ENCODE data around the gene C2CD2L. TPM values are rescaled to one million over a fixed set of nuclear protein-coding genes. Genes with fewer than 3 reads are reported as not detected.
A peak's percentile ranks its signal among the peaks of the same experiment; 100 is the strongest.
"Not testable (repeated sequence)": the region's sequence is repeated elsewhere in the genome, so short reads cannot be mapped to it uniquely, and the experiment has no call there.

C2CD2L gene
- total and polyA plus RNA-seq, 2 donors (not counting 3 experiments of a cell fraction or from before 2014, with no cell fraction given), result 9.1 to 10.4 TPM

GRCh38 chr11:119130662-119131061 lies 23.5 kb downstream of the C2CD2L start:
- Histone ChIP-seq H3K27ac (ENCODE audit: insufficient read depth, low read depth, low read length) (no peak overlapping the region), H3K4me2 (ENCODE audit: insufficient read depth, low read length) (no peak overlapping the region), H3K4me3 (replicated peaks in 1 of 3; ENCODE audit: insufficient read depth in 1 of 3, low read depth in 1 of 3, low read length in 3 of 3) (no peak overlapping the region), H3K36me3 (ENCODE audit: control insufficient read depth in 2 of 2, extremely low read depth in 1 of 2, insufficient read depth in 2 of 2, low read length in 2 of 2) (peaks cover 9 to 33% of the 10 kb centered on the region in 2 experiments), H3K9me3 (replicated peaks; ENCODE audit: control insufficient read depth, insufficient read depth, low read length) (no peaks in the 10 kb centered on the region), H3K9me1 (replicated peaks; ENCODE audit: control insufficient read depth, extremely low read depth, insufficient read depth, low read length) (no peaks in the 10 kb centered on the region), H2AFZ (ENCODE audit: low read depth, low read length) (no peak overlapping the region), H3K27me3 (ENCODE audit: control insufficient read depth in 2 of 2, insufficient read depth in 2 of 2, low read length in 2 of 2) (no peaks in the 10 kb centered on the region), H3K4me1 (ENCODE audit: control insufficient read depth, extremely low read depth, insufficient read depth, low read length) (peaks cover 11% of the 10 kb centered on the region), H3K9ac (replicated peaks; ENCODE audit: extremely low read depth, insufficient read depth, low read length) (no peak overlapping the region), H3K79me2 (ENCODE audit: control insufficient read depth, insufficient read depth, low read length) (no peaks in the 10 kb centered on the region), H4K20me1 (replicated peaks; ENCODE audit: control insufficient read depth, extremely low read depth, insufficient read depth, low read length) (no peaks in the 10 kb centered on the region)
- DNase-seq (ENCODE audit: low read depth, low spot score), result no peak
- POLR2A ChIA-PET, result no interaction called here
- intact Hi-C loops (cut with micrococcal nuclease), result no loop called here
- TF ChIP-seq MAX (IDR thresholded peaks at IDR 0.05; ENCODE audit: insufficient read depth, insufficient read length) (no peak), POLR2AphosphoS5 (IDR thresholded peaks at IDR 0.05; ENCODE audit: insufficient read depth, low read depth, low read length) (no peak)
- no TSS peak for BruUV-seq (replicated peaks)
- no peak for FAIRE-seq
- CTCF ChIA-PET, result interaction anchor here (0.7 to 1.3 kb wide), 2 partner anchors 9 to 12 kb away, joined by 3 read pairs; partner anchors contain the start of gene HINFP
- dilution Hi-C loops (cut with MboI; ENCODE audit: extremely low pct_ligation_motif_present, low sequenced_read_pairs), result no loop called here

GRCh38 chr11:119134389-119134978 lies 27.3 kb downstream of the C2CD2L start:
- DNase-seq (ENCODE audit: low read depth, low spot score) (no peak), FAIRE-seq (peak; percentile 55)
- BruUV-seq (replicated peaks), result no TSS peak
- Histone ChIP-seq H3K27me3 (ENCODE audit: control insufficient read depth in 2 of 2, insufficient read depth in 2 of 2, low read length in 2 of 2) (no peaks in the 10 kb centered on the region), H3K4me1 (ENCODE audit: control insufficient read depth, extremely low read depth, insufficient read depth, low read length) (peaks cover 7% of the 10 kb centered on the region), H3K4me3 (replicated peaks in 1 of 3; ENCODE audit: insufficient read depth in 1 of 3, low read depth in 1 of 3, low read length in 3 of 3) (no peak overlapping the region), H3K9ac (replicated peaks; ENCODE audit: extremely low read depth, insufficient read depth, low read length) (no peak overlapping the region), H3K36me3 (ENCODE audit: control insufficient read depth in 2 of 2, extremely low read depth in 1 of 2, insufficient read depth in 2 of 2, low read length in 2 of 2) (peaks cover 9 to 33% of the 10 kb centered on the region in 2 experiments), H3K9me1 (replicated peaks; ENCODE audit: control insufficient read depth, extremely low read depth, insufficient read depth, low read length) (no peaks in the 10 kb centered on the region), H3K4me2 (ENCODE audit: insufficient read depth, low read length) (no peak overlapping the region), H2AFZ (ENCODE audit: low read depth, low read length) (no peak overlapping the region), H3K27ac (ENCODE audit: insufficient read depth, low read depth, low read length) (no peak overlapping the region), H3K79me2 (ENCODE audit: control insufficient read depth, insufficient read depth, low read length) (no peaks in the 10 kb centered on the region), H3K9me3 (replicated peaks; ENCODE audit: control insufficient read depth, insufficient read depth, low read length) (no peaks in the 10 kb centered on the region), H4K20me1 (replicated peaks; ENCODE audit: control insufficient read depth, extremely low read depth, insufficient read depth, low read length) (no peaks in the 10 kb centered on the region)
- intact Hi-C loops (cut with micrococcal nuclease) (no loop called here), dilution Hi-C loops (cut with MboI; ENCODE audit: extremely low pct_ligation_motif_present, low sequenced_read_pairs) (no loop called here)
- CTCF ChIA-PET, result interaction anchor here (0.6 to 2.4 kb wide), 9 partner anchors 9 to 135 kb away, joined by 3 to 12 read pairs (median 5); partner anchors contain the start of gene DPAGT1
- no peak for TF ChIP-seq EZH2 (IDR thresholded peaks at IDR 0.05; ENCODE audit: borderline replicate concordance, low read depth, low read length, severe bottlenecking)
- no peak for TF ChIP-seq JUN (IDR thresholded peaks at IDR 0.05; ENCODE audit: borderline replicate concordance, insufficient read depth, insufficient read length, low read depth)
- TF ChIP-seq CTCF (IDR thresholded peaks at IDR 0.05; ENCODE audit: extremely low read depth in 1 of 2, insufficient read depth in 1 of 2, low read depth in 1 of 2, low read length in 2 of 2), result peak; percentile 58 to 77
- TF ChIP-seq POLR2AphosphoS5 (IDR thresholded peaks at IDR 0.05; ENCODE audit: insufficient read depth, low read depth, low read length), result no peak
- TF ChIP-seq FOS (IDR thresholded peaks at IDR 0.05; ENCODE audit: borderline replicate concordance, insufficient read depth, low read length), result no peak
- TF ChIP-seq POLR2A (IDR thresholded peaks at IDR 0.05; ENCODE audit: low read depth, low read length), result no peak
- no peak for TF ChIP-seq GATA2 (IDR thresholded peaks at IDR 0.05; ENCODE audit: insufficient read depth, insufficient read length, low read depth, low read length)
- POLR2A ChIA-PET, result no interaction called here

- H3K4me3 ChIP-seq (replicated peaks in 1 of 3; ENCODE audit: insufficient read depth in 1 of 3, low read depth in 1 of 3, low read length in 3 of 3); H3K9me1 ChIP-seq (replicated peaks; ENCODE audit: control insufficient read depth, extremely low read depth, insufficient read depth, low read length); dilution Hi-C loops (cut with MboI; ENCODE audit: extremely low pct_ligation_motif_present, low sequenced_read_pairs); FAIRE-seq; H3K9me3 ChIP-seq (replicated peaks; ENCODE audit: control insufficient read depth, insufficient read depth, low read length); H3K36me3 ChIP-seq (ENCODE audit: control insufficient read depth in 2 of 2, extremely low read depth in 1 of 2, insufficient read depth in 2 of 2, low read length in 2 of 2); H3K27ac ChIP-seq (ENCODE audit: insufficient read depth, low read depth, low read length); H3K27me3 ChIP-seq (ENCODE audit: control insufficient read depth in 2 of 2, insufficient read depth in 2 of 2, low read length in 2 of 2); H3K4me2 ChIP-seq (ENCODE audit: insufficient read depth, low read length); POLR2A ChIA-PET; H3K4me1 ChIP-seq (ENCODE audit: control insufficient read depth, extremely low read depth, insufficient read depth, low read length); H3K9ac ChIP-seq (replicated peaks; ENCODE audit: extremely low read depth, insufficient read depth, low read length); DNase-seq (ENCODE audit: low read depth, low spot score); BruUV-seq (replicated peaks); H4K20me1 ChIP-seq (replicated peaks; ENCODE audit: control insufficient read depth, extremely low read depth, insufficient read depth, low read length); intact Hi-C loops (cut with micrococcal nuclease); H2AFZ ChIP-seq (ENCODE audit: low read depth, low read length); H3K79me2 ChIP-seq (ENCODE audit: control insufficient read depth, insufficient read depth, low read length): not testable (repeated sequence)
- CTCF ChIA-PET, result interaction anchor here (1.0 kb wide), 1 partner anchor 30 kb away, joined by 3 read pairs; the partner anchor contains the start of gene NLRX1
These were observed 32.1 kb downstream of the C2CD2L start for GRCh38 chr11:119139276-119139675.
